ENCODE data around the gene AXDND1. TPM values are rescaled to one million over a fixed set of nuclear protein-coding genes. Genes with fewer than 3 reads are reported as not detected.

AXDND1 gene
- total and polyA plus RNA-seq, 2 donors (not counting 1 experiment from before 2014, with no cell fraction given), result 0.05 to 0.17 TPM

- Histone ChIP-seq H3K9me3 (ENCODE audit: control insufficient read depth, insufficient read depth, low read depth, low read length) (no peaks in the 10 kb centered on the region), H2AFZ (ENCODE audit: low read length) (no peak overlapping the region), H3K4me2 (ENCODE audit: extremely low read depth, insufficient read depth, low read length) (no peak overlapping the region)
Measured at GRCh38 chr1:179588425-179589024, 222.8 kb downstream of the AXDND1 start.

GRCh38 chr1:179589509-179589908, 223.7 kb downstream of the AXDND1 start:
- Histone ChIP-seq H2AFZ (ENCODE audit: low read length) (no peak overlapping the region), H3K4me1 (ENCODE audit: control insufficient read depth, extremely low read depth, insufficient read depth, low read length) (no peaks in the 10 kb centered on the region), H3K9me3 (ENCODE audit: control insufficient read depth, insufficient read depth, low read depth, low read length) (no peaks in the 10 kb centered on the region), H3K4me2 (ENCODE audit: extremely low read depth, insufficient read depth, low read length) (no peak overlapping the region), H3K36me3 (ENCODE audit: control insufficient read depth, insufficient read depth, low read length) (no peaks in the 10 kb centered on the region), H3K27ac (ENCODE audit: insufficient read depth, low read length) (no peak overlapping the region), H3K9ac (ENCODE audit: insufficient read depth, low read length) (no peak overlapping the region), H4K20me1 (ENCODE audit: control insufficient read depth, extremely low read depth, insufficient read depth, low read length) (no peaks in the 10 kb centered on the region), H3K4me3 (replicated peaks in 1 of 4; ENCODE audit: control extremely low read depth in 1 of 4, insufficient read depth in 1 of 4, low read depth in 3 of 4, low read length in 4 of 4) (no peak overlapping the region), H3K79me2 (ENCODE audit: control insufficient read depth, insufficient read depth, low read length) (no peaks in the 10 kb centered on the region), H3K27me3 (ENCODE audit: control insufficient read depth, insufficient read depth, low read length) (peaks cover 2% of the 10 kb centered on the region)
- TF ChIP-seq EZH2 (IDR thresholded peaks at IDR 0.05; ENCODE audit: low read length, missing control alignments) (no peak), CTCF (conservative IDR thresholded peaks at IDR 0.05 in 1 of 2, IDR thresholded peaks at IDR 0.05 in 1 of 2; ENCODE audit: low read depth in 1 of 2, low read length in 2 of 2) (no peak)
- DNase-seq (ENCODE audit: low read depth in 2 of 2), result no peak

More at GRCh38 chr1:179588425-179589024, 222.8 kb downstream of the AXDND1 start:
- Histone ChIP-seq H4K20me1 (ENCODE audit: control insufficient read depth, extremely low read depth, insufficient read depth, low read length) (no peaks in the 10 kb centered on the region), H3K36me3 (ENCODE audit: control insufficient read depth, insufficient read depth, low read length) (no peaks in the 10 kb centered on the region), H3K4me1 (ENCODE audit: control insufficient read depth, extremely low read depth, insufficient read depth, low read length) (no peaks in the 10 kb centered on the region), H3K27ac (ENCODE audit: insufficient read depth, low read length) (no peak overlapping the region), H3K4me3 (replicated peaks in 1 of 4; ENCODE audit: control extremely low read depth in 1 of 4, insufficient read depth in 1 of 4, low read depth in 3 of 4, low read length in 4 of 4) (no peak overlapping the region), H3K9ac (ENCODE audit: insufficient read depth, low read length) (no peak overlapping the region), H3K27me3 (ENCODE audit: control insufficient read depth, insufficient read depth, low read length) (no peaks in the 10 kb centered on the region), H3K79me2 (ENCODE audit: control insufficient read depth, insufficient read depth, low read length) (no peaks in the 10 kb centered on the region)
- DNase-seq (ENCODE audit: low read depth in 2 of 2), result no peak
- TF ChIP-seq CTCF (conservative IDR thresholded peaks at IDR 0.05 in 1 of 2, IDR thresholded peaks at IDR 0.05 in 1 of 2; ENCODE audit: low read depth in 1 of 2, low read length in 2 of 2) (no peak), EZH2 (IDR thresholded peaks at IDR 0.05; ENCODE audit: low read length, missing control alignments) (no peak)

GRCh38 chr1:179590671-179591070, 224.9 kb downstream of the AXDND1 start:
- H3K27ac ChIP-seq (ENCODE audit: insufficient read depth, low read length), result no peak overlapping the region
- H2AFZ ChIP-seq (ENCODE audit: low read length), result no peak overlapping the region
- H3K79me2 ChIP-seq (ENCODE audit: control insufficient read depth, insufficient read depth, low read length), result no peaks in the 10 kb centered on the region
- no peaks in the 10 kb centered on the region for H4K20me1 ChIP-seq (ENCODE audit: control insufficient read depth, extremely low read depth, insufficient read depth, low read length)
- no peaks in the 10 kb centered on the region for H3K36me3 ChIP-seq (ENCODE audit: control insufficient read depth, insufficient read depth, low read length)
- H3K4me2 ChIP-seq (ENCODE audit: extremely low read depth, insufficient read depth, low read length), result no peak overlapping the region
- H3K27me3 ChIP-seq (ENCODE audit: control insufficient read depth, insufficient read depth, low read length), result peaks cover 2% of the 10 kb centered on the region
- DNase-seq (ENCODE audit: low read depth in 2 of 2), result no peak
- H3K4me1 ChIP-seq (ENCODE audit: control insufficient read depth, extremely low read depth, insufficient read depth, low read length), result no peaks in the 10 kb centered on the region
- no peak overlapping the region for H3K4me3 ChIP-seq (replicated peaks in 1 of 4; ENCODE audit: control extremely low read depth in 1 of 4, insufficient read depth in 1 of 4, low read depth in 3 of 4, low read length in 4 of 4)
- TF ChIP-seq EZH2 (IDR thresholded peaks at IDR 0.05; ENCODE audit: low read length, missing control alignments) (no peak), CTCF (conservative IDR thresholded peaks at IDR 0.05 in 1 of 2, IDR thresholded peaks at IDR 0.05 in 1 of 2; ENCODE audit: low read depth in 1 of 2, low read length in 2 of 2) (no peak)
- H3K9me3 ChIP-seq (ENCODE audit: control insufficient read depth, insufficient read depth, low read depth, low read length), result no peaks in the 10 kb centered on the region
- H3K9ac ChIP-seq (ENCODE audit: insufficient read depth, low read length), result no peak overlapping the region

Measured in fibroblast of lung (primary cell).